Measurements from ENCODE around the gene TST.

The TST gene

DNA sequence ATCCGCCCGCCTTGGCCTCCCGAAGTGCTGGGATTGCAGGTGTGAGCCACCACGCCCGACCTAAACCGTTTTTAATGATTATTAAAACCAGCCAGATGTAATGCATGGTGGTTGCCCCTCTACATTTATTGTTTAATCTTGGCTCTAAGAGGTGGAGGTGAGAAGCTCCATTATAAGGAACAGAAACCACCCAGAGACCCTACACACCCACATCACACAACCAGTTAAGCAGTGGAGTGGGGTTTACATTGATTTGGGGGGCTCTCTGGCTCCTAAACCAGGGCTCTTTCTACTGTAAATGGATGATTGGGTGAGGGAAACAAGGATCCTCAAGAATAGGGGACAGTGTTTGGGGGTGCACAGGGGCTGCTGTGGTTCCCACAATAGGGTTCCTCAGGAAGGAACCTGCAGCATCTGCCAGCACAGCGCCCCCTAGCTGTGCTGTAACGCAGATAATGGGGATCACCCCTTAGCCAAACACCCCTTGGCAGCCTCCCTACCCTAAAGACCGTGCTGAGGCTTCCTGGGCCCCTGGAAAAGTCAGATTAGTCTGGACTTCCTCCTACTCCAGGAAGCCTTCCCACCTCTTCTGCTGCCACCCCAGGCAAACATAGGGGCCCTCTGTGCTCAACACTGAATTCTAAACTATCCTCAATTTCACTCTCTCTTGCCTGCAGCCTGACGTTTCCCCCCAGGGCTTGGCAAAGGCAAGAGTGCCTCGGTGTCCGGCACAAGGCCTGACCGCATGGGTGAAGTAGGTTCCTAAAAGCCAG, 2.6 kb upstream of the TST start:
- H3K4me1 ChIP-seq (ENCODE audit: low read length) = peaks cover 12% of the 10 kb centered on the region
- no peak overlapping the region for H3K9ac ChIP-seq (ENCODE audit: low read length)
- no peaks in the 10 kb centered on the region for H4K20me1 ChIP-seq (ENCODE audit: insufficient read depth, low read length)
- TF ChIP-seq EZH2phosphoT487 (IDR thresholded peaks at IDR 0.05; ENCODE audit: low read depth) = no peak
- TF ChIP-seq, protein P1, sequence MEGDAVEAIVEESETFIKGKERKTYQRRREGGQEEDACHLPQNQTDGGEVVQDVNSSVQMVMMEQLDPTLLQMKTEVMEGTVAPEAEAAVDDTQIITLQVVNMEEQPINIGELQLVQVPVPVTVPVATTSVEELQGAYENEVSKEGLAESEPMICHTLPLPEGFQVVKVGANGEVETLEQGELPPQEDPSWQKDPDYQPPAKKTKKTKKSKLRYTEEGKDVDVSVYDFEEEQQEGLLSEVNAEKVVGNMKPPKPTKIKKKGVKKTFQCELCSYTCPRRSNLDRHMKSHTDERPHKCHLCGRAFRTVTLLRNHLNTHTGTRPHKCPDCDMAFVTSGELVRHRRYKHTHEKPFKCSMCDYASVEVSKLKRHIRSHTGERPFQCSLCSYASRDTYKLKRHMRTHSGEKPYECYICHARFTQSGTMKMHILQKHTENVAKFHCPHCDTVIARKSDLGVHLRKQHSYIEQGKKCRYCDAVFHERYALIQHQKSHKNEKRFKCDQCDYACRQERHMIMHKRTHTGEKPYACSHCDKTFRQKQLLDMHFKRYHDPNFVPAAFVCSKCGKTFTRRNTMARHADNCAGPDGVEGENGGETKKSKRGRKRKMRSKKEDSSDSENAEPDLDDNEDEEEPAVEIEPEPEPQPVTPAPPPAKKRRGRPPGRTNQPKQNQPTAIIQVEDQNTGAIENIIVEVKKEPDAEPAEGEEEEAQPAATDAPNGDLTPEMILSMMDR (IDR thresholded peaks at IDR 0.05; ENCODE audit: low read depth, low read length) = peak; percentile 91
- H3K4me3 ChIP-seq (ENCODE audit: low read length) = no peak overlapping the region
- peak overlapping the region; percentile 11; the same call in 1 of the 2 replicates for H3K4me2 ChIP-seq (ENCODE audit: low read length)
- no peak overlapping the region for H2AFZ ChIP-seq (ENCODE audit: low read depth, low read length)
- no peaks in the 10 kb centered on the region for H3K27me3 ChIP-seq (ENCODE audit: low read depth, low read length)
- no peaks in the 10 kb centered on the region for H3K9me3 ChIP-seq (ENCODE audit: insufficient read depth, low read length)
- H3K27ac ChIP-seq (ENCODE audit: low read length) = no peak overlapping the region
- no peaks in the 10 kb centered on the region; the same call in 1 of the 2 replicates for H3K79me2 ChIP-seq (ENCODE audit: low read length)
- H3K36me3 ChIP-seq (replicated peaks; ENCODE audit: low read depth, low read length) = peaks cover 10% of the 10 kb centered on the region

DNA sequence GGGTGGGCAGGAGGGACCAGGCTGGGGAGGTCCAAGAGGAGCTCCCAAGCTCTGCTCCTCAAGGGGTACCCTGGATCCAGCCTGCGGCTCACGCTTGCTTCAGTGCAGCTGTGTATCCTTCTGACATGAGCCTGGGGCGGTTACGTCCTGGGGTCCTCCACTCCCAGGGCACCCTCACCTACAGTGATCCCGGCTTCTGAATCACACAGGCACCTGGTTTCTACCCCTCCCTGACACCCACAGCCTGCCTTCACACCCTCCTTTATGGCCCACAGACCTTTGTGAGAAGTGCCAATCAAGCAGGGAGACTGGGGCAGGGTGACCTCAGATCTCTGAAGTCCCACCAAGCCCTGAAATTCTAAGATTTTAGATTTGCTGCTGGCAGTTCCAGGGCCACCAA, 1.8 kb upstream of the TST start:
- no peak overlapping the region for H3K9ac ChIP-seq (ENCODE audit: low read length)
- no peak for TF ChIP-seq EZH2phosphoT487 (IDR thresholded peaks at IDR 0.05; ENCODE audit: low read depth)
- TF ChIP-seq, protein P1 (IDR thresholded peaks at IDR 0.05; ENCODE audit: low read depth, low read length) = no peak
- no peaks in the 10 kb centered on the region for H3K27me3 ChIP-seq (ENCODE audit: low read depth, low read length)
- no peak overlapping the region for H3K4me3 ChIP-seq (ENCODE audit: low read length)
- peaks cover 12% of the 10 kb centered on the region for H3K4me1 ChIP-seq (ENCODE audit: low read length)
- no peak overlapping the region; the same call in 1 of the 2 replicates for H3K4me2 ChIP-seq (ENCODE audit: low read length)
- H3K27ac ChIP-seq (ENCODE audit: low read length) = no peak overlapping the region
- no peaks in the 10 kb centered on the region; the same call in 1 of the 2 replicates for H3K79me2 ChIP-seq (ENCODE audit: low read length)
- H4K20me1 ChIP-seq (ENCODE audit: insufficient read depth, low read length) = no peaks in the 10 kb centered on the region
- peaks cover 7% of the 10 kb centered on the region for H3K36me3 ChIP-seq (replicated peaks; ENCODE audit: low read depth, low read length)
- H2AFZ ChIP-seq (ENCODE audit: low read depth, low read length) = no peak overlapping the region
- H3K9me3 ChIP-seq (ENCODE audit: insufficient read depth, low read length) = no peaks in the 10 kb centered on the region

DNA sequence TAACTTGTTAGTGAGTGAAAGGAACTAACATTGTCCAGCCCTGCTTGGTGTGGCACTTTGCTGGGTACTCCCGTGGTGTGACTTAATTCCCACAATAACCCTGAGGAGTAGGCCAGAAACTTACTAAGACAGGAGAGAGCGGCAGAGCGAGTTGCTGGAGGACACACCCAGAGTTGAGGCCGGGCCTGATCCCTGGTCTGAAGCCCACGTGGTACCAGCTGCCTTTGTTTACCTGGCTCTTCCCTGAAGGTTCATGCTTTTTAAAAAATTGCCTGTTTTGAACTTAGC, 889 bp upstream of the TST start:
- peak overlapping the region; percentile 67 for H3K4me2 ChIP-seq (ENCODE audit: low read length)
- H3K4me1 ChIP-seq (ENCODE audit: low read length) = peaks cover 12% of the 10 kb centered on the region
- no peaks in the 10 kb centered on the region for H3K27me3 ChIP-seq (ENCODE audit: low read depth, low read length)
- no peak for TF ChIP-seq EZH2phosphoT487 (IDR thresholded peaks at IDR 0.05; ENCODE audit: low read depth)
- H4K20me1 ChIP-seq (ENCODE audit: insufficient read depth, low read length) = no peaks in the 10 kb centered on the region
- peak overlapping the region; percentile 78 for H3K4me3 ChIP-seq (ENCODE audit: low read length)
- peak overlapping the region; percentile 71 for H3K9ac ChIP-seq (ENCODE audit: low read length)
- peak overlapping the region; percentile 1; the same call in 1 of the 2 replicates for H3K27ac ChIP-seq (ENCODE audit: low read length)
- H3K36me3 ChIP-seq (replicated peaks; ENCODE audit: low read depth, low read length) = peaks cover 3% of the 10 kb centered on the region
- H2AFZ ChIP-seq (ENCODE audit: low read depth, low read length) = peak overlapping the region; percentile 81
- H3K9me3 ChIP-seq (ENCODE audit: insufficient read depth, low read length) = no peaks in the 10 kb centered on the region
- H3K79me2 ChIP-seq (ENCODE audit: low read length) = no peaks in the 10 kb centered on the region; the same call in 1 of the 2 replicates

DNA sequence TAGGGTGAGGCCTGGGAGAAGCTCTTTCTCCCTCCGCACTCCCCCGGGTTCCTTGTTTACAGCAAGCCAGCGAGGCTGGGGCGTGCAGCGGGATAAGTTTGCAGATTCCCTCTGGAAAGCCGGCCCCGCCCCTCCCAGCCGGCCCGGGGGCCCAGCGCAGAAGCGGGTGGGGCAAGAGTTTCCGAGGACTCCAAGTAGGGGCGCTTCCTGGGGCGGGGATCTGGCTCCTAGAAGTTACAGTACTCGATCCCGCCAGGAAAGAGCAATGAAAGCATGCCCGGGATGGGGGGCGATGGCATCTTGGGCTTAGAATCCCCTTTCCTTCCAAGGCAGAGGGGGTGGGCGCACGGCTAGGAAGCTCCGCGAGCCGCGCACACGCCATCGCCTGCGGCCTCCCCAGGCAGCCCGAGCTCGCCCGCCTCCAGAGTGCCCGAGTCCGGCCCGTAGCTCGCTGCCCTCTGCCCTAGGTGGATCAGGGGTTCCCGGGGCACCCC, 385 bp downstream of the TST start:
- H3K27ac ChIP-seq (ENCODE audit: low read length) = no peak overlapping the region
- H3K4me2 ChIP-seq (ENCODE audit: low read length) = peak overlapping the region; percentile 83
- TF ChIP-seq, protein P1 (IDR thresholded peaks at IDR 0.05; ENCODE audit: low read depth, low read length) = no peak
- no peak for TF ChIP-seq EZH2phosphoT487 (IDR thresholded peaks at IDR 0.05; ENCODE audit: low read depth)
- H3K27me3 ChIP-seq (ENCODE audit: low read depth, low read length) = no peaks in the 10 kb centered on the region
- H3K9me3 ChIP-seq (ENCODE audit: insufficient read depth, low read length) = no peaks in the 10 kb centered on the region
- H2AFZ ChIP-seq (ENCODE audit: low read depth, low read length) = peak overlapping the region; percentile 60; the same call in 1 of the 2 replicates
- peak overlapping the region; percentile 78 for H3K4me3 ChIP-seq (ENCODE audit: low read length)
- no peaks in the 10 kb centered on the region for H4K20me1 ChIP-seq (ENCODE audit: insufficient read depth, low read length)
- peak overlapping the region; percentile 71 for H3K9ac ChIP-seq (ENCODE audit: low read length)
- H3K36me3 ChIP-seq (replicated peaks; ENCODE audit: low read depth, low read length) = no peaks in the 10 kb centered on the region
- H3K79me2 ChIP-seq (ENCODE audit: low read length) = no peaks in the 10 kb centered on the region; the same call in 1 of the 2 replicates
- H3K4me1 ChIP-seq (ENCODE audit: low read length) = peaks cover 12% of the 10 kb centered on the region

Measured in OCI-LY3 (cell line).